HEK293 (cell line): Measurements from ENCODE around the gene AURKB.

ENCODE experiments used
- GLIS1 ChIP-seq: fragments of 450-650 bp; formaldehyde crosslinking; IDR thresholded peaks from 2 replicates; pipeline ENCODE4 v1.5.1; 2016; ENCODE audit warnings: missing biosample characterization, missing genetic modification characterization
- GLIS2 ChIP-seq: fragments of 450-650 bp; formaldehyde crosslinking; IDR thresholded peaks from 2 replicates; pipeline ENCODE4 v1.5.1; 2016; ENCODE audit warnings: missing biosample characterization, missing genetic modification characterization
- IKZF3 ChIP-seq: fragments of 450-650 bp; IDR thresholded peaks from 2 replicates; pipeline ENCODE4 v1.5.0; 2018; ENCODE audit warnings: missing biosample characterization, mild to moderate bottlenecking, missing genetic modification characterization, moderate library complexity
- REPIN1 ChIP-seq: fragments of 450-650 bp; formaldehyde crosslinking; IDR thresholded peaks from 2 replicates; pipeline ENCODE4 v1.5.1; 2017; ENCODE audit warnings: missing biosample characterization, missing genetic modification characterization, low read depth
- SP3 ChIP-seq: fragments of 450-650 bp; formaldehyde crosslinking; IDR thresholded peaks from 2 replicates; pipeline ENCODE4 v1.5.1; 2016; ENCODE audit warnings: missing biosample characterization, missing genetic modification characterization
- YY1 ChIP-seq: fragments of 450-650 bp; formaldehyde crosslinking; IDR thresholded peaks from 2 replicates; pipeline ENCODE4 v1.5.1; 2018; ENCODE audit warnings: missing biosample characterization, missing genetic modification characterization
- YY2 ChIP-seq: fragments of 450-650 bp; formaldehyde crosslinking; IDR thresholded peaks from 2 replicates; pipeline ENCODE4 v1.5.1; 2016; ENCODE audit warnings: missing biosample characterization, missing genetic modification characterization
- ZFP3 ChIP-seq: fragments of 450-650 bp; formaldehyde crosslinking; IDR thresholded peaks from 2 replicates; pipeline ENCODE4 v1.5.1; 2016; ENCODE audit warnings: low read depth, missing biosample characterization, missing genetic modification characterization
- ZNF175 ChIP-seq: fragments of 450-650 bp; formaldehyde crosslinking; IDR thresholded peaks from 2 replicates; pipeline ENCODE4 v1.5.1; 2016; ENCODE audit warnings: missing biosample characterization, missing genetic modification characterization
- ZNF19 ChIP-seq: fragments of 450-650 bp; formaldehyde crosslinking; IDR thresholded peaks from 2 replicates; pipeline ENCODE4; 2016; ENCODE audit warnings: missing biosample characterization, missing genetic modification characterization, low read depth
- ZNF24 ChIP-seq: fragments of 450-650 bp; formaldehyde crosslinking; IDR thresholded peaks from 2 replicates; pipeline ENCODE4 v1.5.1; 2016; ENCODE audit warnings: missing biosample characterization, missing genetic modification characterization
- ZNF324 ChIP-seq: fragments of 450-650 bp; formaldehyde crosslinking; IDR thresholded peaks from 2 replicates; pipeline ENCODE4 v1.5.1; 2016; ENCODE audit warnings: missing biosample characterization, missing genetic modification characterization
- ZNF335 ChIP-seq: fragments of 450-650 bp; formaldehyde crosslinking; conservative IDR thresholded peaks from 2 replicates; pipeline ENCODE4 v1.5.1; 2016; ENCODE audit warnings: missing biosample characterization, missing genetic modification characterization
- ZNF341 ChIP-seq: fragments of 450-650 bp; formaldehyde crosslinking; IDR thresholded peaks from 2 replicates; pipeline ENCODE4; 2016; ENCODE audit warnings: low read depth, missing biosample characterization, missing genetic modification characterization
- ZNF350 ChIP-seq: fragments of 450-650 bp; formaldehyde crosslinking; IDR thresholded peaks from 2 replicates; pipeline ENCODE4 v1.5.0; 2017; ENCODE audit warnings: missing biosample characterization, mild to moderate bottlenecking, missing genetic modification characterization
- ZNF366 ChIP-seq: fragments of 450-650 bp; formaldehyde crosslinking; conservative IDR thresholded peaks from 2 replicates; pipeline ENCODE4 v1.5.1; 2016; ENCODE audit warnings: missing biosample characterization, missing genetic modification characterization
- ZNF37A ChIP-seq: fragments of 450-650 bp; IDR thresholded peaks from 2 replicates; pipeline ENCODE4 v1.5.1; 2018; ENCODE audit warnings: missing biosample characterization, missing genetic modification characterization
- ZNF473 ChIP-seq: fragments of 450-650 bp; formaldehyde crosslinking; IDR thresholded peaks from 2 replicates; pipeline ENCODE4 v1.5.1; 2017; ENCODE audit warnings: missing biosample characterization, missing genetic modification characterization
- ZNF670 ChIP-seq: fragments of 450-650 bp; formaldehyde crosslinking; IDR thresholded peaks from 2 replicates; pipeline ENCODE4 v1.5.1; 2016; ENCODE audit warnings: missing biosample characterization, missing genetic modification characterization, low read depth
- ZSCAN23 ChIP-seq: fragments of 450-650 bp; formaldehyde crosslinking; IDR thresholded peaks from 2 replicates; pipeline ENCODE4 v1.5.1; 2016; ENCODE audit warnings: missing biosample characterization, missing genetic modification characterization
- TF ChIP-seq, protein P1 (sequence below): fragments of 450-650 bp; formaldehyde crosslinking; conservative IDR thresholded peaks from 2 replicates; pipeline ENCODE4 v1.5.1; 2016; ENCODE audit warnings: low read depth, missing biosample characterization, missing genetic modification characterization
- TF ChIP-seq, protein P2 (sequence below): fragments of 450-650 bp; formaldehyde crosslinking; IDR thresholded peaks from 2 replicates; pipeline ENCODE4 v1.5.0; 2017; ENCODE audit warnings: missing biosample characterization, missing genetic modification characterization, borderline replicate concordance
- TF ChIP-seq, protein P3 (sequence below): fragments of 450-650 bp; formaldehyde crosslinking; IDR thresholded peaks from 2 replicates; pipeline ENCODE4 v1.5.1; 2016; ENCODE audit warnings: missing biosample characterization, missing genetic modification characterization
- TF ChIP-seq, protein P4 (sequence below): fragments of 450-650 bp; formaldehyde crosslinking; IDR thresholded peaks from 2 replicates; pipeline ENCODE4 v1.5.1; 2016; ENCODE audit warnings: missing biosample characterization, missing genetic modification characterization
- TF ChIP-seq, protein P5 (sequence below): fragments of 450-650 bp; formaldehyde crosslinking; IDR thresholded peaks from 2 replicates; pipeline ENCODE4 v1.5.1; 2016; ENCODE audit warnings: missing biosample characterization, missing genetic modification characterization
- TF ChIP-seq, protein P6 (sequence below): sonication (generic); formaldehyde crosslinking; IDR thresholded peaks from 2 replicates; pipeline ENCODE4 v1.8.1; 2022; ENCODE audit warnings: mild to moderate bottlenecking, moderate library complexity, missing genetic modification reagents

AURKB gene

DNA sequence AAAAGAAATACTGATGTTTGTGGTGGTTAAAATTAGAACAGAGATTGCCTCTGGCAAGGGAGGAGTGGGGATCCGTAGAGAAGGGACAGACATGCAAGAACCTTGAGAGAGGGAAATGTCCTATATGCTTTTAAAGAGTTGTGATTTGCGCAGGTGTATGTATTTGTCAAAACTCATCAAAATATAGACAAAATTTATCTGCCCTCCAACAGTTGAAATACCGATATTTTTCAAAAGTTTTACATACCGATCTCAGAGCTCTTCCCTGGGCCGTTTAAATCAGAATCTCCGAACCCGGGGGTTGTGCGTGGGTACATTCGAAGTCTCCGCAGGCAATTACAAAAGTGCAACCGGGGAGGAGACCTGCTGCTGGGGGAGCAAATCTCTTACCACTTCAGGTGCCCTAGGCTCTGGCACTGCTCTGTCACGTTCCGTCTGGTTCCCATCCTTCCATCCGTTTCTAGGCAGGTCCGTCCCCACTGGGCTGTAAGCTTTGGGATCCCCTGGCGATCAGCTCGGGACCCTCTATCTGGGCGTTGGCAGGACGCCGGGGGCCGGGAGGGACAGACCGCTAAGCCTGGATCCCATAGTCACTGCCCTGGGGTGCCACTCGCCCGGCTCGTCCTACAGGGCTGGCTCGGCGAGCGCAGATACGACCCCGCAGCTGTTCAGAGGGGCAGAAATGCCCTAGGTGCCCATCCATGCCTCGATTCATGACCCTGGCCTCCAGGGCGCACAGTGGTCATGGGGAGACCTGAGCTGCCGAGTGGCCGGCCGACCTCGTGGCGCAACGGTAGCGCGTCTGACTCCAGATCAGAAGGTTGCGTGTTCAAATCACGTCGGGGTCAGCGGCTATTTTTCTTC is 24.6 kb downstream of the AURKB start (continued):
- TF ChIP-seq, protein P1, sequence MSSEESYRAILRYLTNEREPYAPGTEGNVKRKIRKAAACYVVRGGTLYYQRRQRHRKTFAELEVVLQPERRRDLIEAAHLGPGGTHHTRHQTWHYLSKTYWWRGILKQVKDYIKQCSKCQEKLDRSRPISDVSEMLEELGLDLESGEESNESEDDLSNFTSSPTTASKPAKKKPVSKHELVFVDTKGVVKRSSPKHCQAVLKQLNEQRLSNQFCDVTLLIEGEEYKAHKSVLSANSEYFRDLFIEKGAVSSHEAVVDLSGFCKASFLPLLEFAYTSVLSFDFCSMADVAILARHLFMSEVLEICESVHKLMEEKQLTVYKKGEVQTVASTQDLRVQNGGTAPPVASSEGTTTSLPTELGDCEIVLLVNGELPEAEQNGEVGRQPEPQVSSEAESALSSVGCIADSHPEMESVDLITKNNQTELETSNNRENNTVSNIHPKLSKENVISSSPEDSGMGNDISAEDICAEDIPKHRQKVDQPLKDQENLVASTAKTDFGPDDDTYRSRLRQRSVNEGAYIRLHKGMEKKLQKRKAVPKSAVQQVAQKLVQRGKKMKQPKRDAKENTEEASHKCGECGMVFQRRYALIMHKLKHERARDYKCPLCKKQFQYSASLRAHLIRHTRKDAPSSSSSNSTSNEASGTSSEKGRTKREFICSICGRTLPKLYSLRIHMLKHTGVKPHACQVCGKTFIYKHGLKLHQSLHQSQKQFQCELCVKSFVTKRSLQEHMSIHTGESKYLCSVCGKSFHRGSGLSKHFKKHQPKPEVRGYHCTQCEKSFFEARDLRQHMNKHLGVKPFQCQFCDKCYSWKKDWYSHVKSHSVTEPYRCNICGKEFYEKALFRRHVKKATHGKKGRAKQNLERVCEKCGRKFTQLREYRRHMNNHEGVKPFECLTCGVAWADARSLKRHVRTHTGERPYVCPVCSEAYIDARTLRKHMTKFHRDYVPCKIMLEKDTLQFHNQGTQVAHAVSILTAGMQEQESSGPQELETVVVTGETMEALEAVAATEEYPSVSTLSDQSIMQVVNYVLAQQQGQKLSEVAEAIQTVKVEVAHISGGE (tag by site-specific recombination), result peak; percentile 15; the same call in 1 of the 2 replicates
- TF ChIP-seq SP3 (tag by site-specific recombination) (0 out of 2 replicates have a peak, but pooled peaks have one; percentile 14), ZSCAN23 (tag by site-specific recombination) (peak; percentile 73; the same call in 1 of the 2 replicates), REPIN1 (tag by site-specific recombination) (no peak), ZNF37A (tag by site-specific recombination) (no peak), IKZF3 (peak; percentile 51; the same call in 1 of the 2 replicates), ZNF670 (tag by site-specific recombination) (no peak), ZNF19 (tag by site-specific recombination) (no peak), YY1 (tag by site-specific recombination) (peak; percentile 64; the same call in 1 of the 2 replicates), GLIS1 (tag by site-specific recombination) (peak; percentile 29; the same call in 1 of the 2 replicates), ZNF335 (peak; percentile 82), ZNF341 (tag by site-specific recombination) (0 out of 2 replicates have a peak, but pooled peaks have one; percentile 5), ZNF324 (tag by site-specific recombination) (peak; percentile 78), ZNF350 (tag by site-specific recombination) (no peak), ZNF473 (tag by site-specific recombination) (no peak), ZNF175 (tag by site-specific recombination) (no peak), ZNF24 (tag by site-specific recombination) (0 out of 2 replicates have a peak, but pooled peaks have one; percentile 17), GLIS2 (tag by site-specific recombination) (peak; percentile 85), ZNF366 (tag by site-specific recombination) (peak; percentile 89), ZFP3 (tag by site-specific recombination) (no peak), YY2 (tag by site-specific recombination) (0 out of 2 replicates have a peak, but pooled peaks have one; percentile 22)
- TF ChIP-seq, protein P2, sequence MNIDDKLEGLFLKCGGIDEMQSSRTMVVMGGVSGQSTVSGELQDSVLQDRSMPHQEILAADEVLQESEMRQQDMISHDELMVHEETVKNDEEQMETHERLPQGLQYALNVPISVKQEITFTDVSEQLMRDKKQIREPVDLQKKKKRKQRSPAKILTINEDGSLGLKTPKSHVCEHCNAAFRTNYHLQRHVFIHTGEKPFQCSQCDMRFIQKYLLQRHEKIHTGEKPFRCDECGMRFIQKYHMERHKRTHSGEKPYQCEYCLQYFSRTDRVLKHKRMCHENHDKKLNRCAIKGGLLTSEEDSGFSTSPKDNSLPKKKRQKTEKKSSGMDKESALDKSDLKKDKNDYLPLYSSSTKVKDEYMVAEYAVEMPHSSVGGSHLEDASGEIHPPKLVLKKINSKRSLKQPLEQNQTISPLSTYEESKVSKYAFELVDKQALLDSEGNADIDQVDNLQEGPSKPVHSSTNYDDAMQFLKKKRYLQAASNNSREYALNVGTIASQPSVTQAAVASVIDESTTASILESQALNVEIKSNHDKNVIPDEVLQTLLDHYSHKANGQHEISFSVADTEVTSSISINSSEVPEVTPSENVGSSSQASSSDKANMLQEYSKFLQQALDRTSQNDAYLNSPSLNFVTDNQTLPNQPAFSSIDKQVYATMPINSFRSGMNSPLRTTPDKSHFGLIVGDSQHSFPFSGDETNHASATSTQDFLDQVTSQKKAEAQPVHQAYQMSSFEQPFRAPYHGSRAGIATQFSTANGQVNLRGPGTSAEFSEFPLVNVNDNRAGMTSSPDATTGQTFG, result 0 out of 2 replicates have a peak, but pooled peaks have one; percentile 15
- TF ChIP-seq, protein P3, sequence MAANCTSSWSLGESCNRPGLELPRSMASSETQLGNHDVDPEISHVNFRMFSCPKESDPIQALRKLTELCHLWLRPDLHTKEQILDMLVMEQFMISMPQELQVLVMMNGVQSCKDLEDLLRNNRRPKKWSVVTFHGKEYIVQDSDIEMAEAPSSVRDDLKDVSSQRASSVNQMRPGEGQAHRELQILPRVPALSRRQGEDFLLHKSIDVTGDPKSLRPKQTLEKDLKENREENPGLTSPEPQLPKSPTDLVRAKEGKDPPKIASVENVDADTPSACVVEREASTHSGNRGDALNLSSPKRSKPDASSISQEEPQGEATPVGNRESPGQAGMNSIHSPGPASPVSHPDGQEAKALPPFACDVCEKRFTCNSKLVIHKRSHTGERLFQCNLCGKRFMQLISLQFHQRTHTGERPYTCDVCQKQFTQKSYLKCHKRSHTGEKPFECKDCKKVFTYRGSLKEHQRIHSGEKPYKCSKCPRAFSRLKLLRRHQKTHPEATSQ (tag by site-specific recombination), result no peak
- TF ChIP-seq, protein P4, sequence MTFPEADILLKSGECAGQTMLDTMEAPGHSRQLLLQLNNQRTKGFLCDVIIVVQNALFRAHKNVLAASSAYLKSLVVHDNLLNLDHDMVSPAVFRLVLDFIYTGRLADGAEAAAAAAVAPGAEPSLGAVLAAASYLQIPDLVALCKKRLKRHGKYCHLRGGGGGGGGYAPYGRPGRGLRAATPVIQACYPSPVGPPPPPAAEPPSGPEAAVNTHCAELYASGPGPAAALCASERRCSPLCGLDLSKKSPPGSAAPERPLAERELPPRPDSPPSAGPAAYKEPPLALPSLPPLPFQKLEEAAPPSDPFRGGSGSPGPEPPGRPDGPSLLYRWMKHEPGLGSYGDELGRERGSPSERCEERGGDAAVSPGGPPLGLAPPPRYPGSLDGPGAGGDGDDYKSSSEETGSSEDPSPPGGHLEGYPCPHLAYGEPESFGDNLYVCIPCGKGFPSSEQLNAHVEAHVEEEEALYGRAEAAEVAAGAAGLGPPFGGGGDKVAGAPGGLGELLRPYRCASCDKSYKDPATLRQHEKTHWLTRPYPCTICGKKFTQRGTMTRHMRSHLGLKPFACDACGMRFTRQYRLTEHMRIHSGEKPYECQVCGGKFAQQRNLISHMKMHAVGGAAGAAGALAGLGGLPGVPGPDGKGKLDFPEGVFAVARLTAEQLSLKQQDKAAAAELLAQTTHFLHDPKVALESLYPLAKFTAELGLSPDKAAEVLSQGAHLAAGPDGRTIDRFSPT (tag by site-specific recombination), result peak; percentile 99
- TF ChIP-seq, protein P5, sequence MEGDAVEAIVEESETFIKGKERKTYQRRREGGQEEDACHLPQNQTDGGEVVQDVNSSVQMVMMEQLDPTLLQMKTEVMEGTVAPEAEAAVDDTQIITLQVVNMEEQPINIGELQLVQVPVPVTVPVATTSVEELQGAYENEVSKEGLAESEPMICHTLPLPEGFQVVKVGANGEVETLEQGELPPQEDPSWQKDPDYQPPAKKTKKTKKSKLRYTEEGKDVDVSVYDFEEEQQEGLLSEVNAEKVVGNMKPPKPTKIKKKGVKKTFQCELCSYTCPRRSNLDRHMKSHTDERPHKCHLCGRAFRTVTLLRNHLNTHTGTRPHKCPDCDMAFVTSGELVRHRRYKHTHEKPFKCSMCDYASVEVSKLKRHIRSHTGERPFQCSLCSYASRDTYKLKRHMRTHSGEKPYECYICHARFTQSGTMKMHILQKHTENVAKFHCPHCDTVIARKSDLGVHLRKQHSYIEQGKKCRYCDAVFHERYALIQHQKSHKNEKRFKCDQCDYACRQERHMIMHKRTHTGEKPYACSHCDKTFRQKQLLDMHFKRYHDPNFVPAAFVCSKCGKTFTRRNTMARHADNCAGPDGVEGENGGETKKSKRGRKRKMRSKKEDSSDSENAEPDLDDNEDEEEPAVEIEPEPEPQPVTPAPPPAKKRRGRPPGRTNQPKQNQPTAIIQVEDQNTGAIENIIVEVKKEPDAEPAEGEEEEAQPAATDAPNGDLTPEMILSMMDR (tag by site-specific recombination), result peak; percentile 17; the same call in 1 of the 2 replicates
- TF ChIP-seq, protein P6, sequence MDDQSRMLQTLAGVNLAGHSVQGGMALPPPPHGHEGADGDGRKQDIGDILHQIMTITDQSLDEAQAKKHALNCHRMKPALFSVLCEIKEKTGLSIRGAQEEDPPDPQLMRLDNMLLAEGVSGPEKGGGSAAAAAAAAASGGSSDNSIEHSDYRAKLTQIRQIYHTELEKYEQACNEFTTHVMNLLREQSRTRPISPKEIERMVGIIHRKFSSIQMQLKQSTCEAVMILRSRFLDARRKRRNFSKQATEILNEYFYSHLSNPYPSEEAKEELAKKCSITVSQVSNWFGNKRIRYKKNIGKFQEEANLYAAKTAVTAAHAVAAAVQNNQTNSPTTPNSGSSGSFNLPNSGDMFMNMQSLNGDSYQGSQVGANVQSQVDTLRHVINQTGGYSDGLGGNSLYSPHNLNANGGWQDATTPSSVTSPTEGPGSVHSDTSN (CRISPR knock-in tag), result 0 out of 2 replicates have a peak, but pooled peaks have one; percentile 4
